RCC 7860 (cell line): ENCODE data around the gene LMNTD1.
A peak's percentile ranks its signal among the peaks of the same experiment; 100 is the strongest.
"Not testable (repeated sequence)": the region's sequence is repeated elsewhere in the genome, so short reads cannot be mapped to it uniquely, and the experiment has no call there.

Source experiments
- DNase-seq: peaks from one replicate; pipeline ENCODE4 v3.0.0-alpha.2; 2015; ENCODE audit warnings: low spot score
- FAIRE-seq: peaks from 2 replicates; lab custom pipeline; 2012; peaks lifted over from hg19 to GRCh38; lab: Jason Lieb, UNC

LMNTD1 gene

GRCh38 chr12:25493682-25494081 is 59.4 kb downstream of the LMNTD1 start:
- FAIRE-seq (no peak), DNase-seq (no peak)

GRCh38 chr12:25491396-25492325 is 61.4 kb downstream of the LMNTD1 start:
- FAIRE-seq (no peak), DNase-seq (no peak)

GRCh38 chr12:25488956-25489870 is 63.9 kb downstream of the LMNTD1 start:
- not testable (repeated sequence) for FAIRE-seq, DNase-seq

- no peak for FAIRE-seq
- DNase-seq = no peak
Measured at GRCh38 chr12:25482625-25483024, 70.5 kb downstream of the LMNTD1 start.

GRCh38 chr12:25480145-25480544 is 72.9 kb downstream of the LMNTD1 start:
- DNase-seq = no peak
- FAIRE-seq = no peak

- no peak for FAIRE-seq
- DNase-seq = no peak
Measured at GRCh38 chr12:25477217-25477616, 75.9 kb downstream of the LMNTD1 start.

- FAIRE-seq = no peak
Measured at GRCh38 chr12:25472453-25472852, 80.6 kb downstream of the LMNTD1 start.

GRCh38 chr12:25469861-25470260 is 83.2 kb downstream of the LMNTD1 start:
- FAIRE-seq (no peak), DNase-seq (no peak)

More at GRCh38 chr12:25472453-25472852, 80.6 kb downstream of the LMNTD1 start:
- DNase-seq = no peak

- FAIRE-seq = no peak
- no peak for DNase-seq
Measured at GRCh38 chr12:25469368-25469767, 83.7 kb downstream of the LMNTD1 start.

- DNase-seq (no peak), FAIRE-seq (no peak)
Measured at GRCh38 chr12:25463521-25463920, 89.6 kb downstream of the LMNTD1 start.

GRCh38 chr12:25463005-25463404 is 90.1 kb downstream of the LMNTD1 start:
- no peak for DNase-seq

GRCh38 chr12:25459541-25459951 is 93.5 kb downstream of the LMNTD1 start:
- no peak for FAIRE-seq
- DNase-seq = no peak

More at GRCh38 chr12:25463005-25463404, 90.1 kb downstream of the LMNTD1 start:
- no peak for FAIRE-seq

- FAIRE-seq (peak; percentile 88), DNase-seq (peak; percentile 82)
Measured at GRCh38 chr12:25458047-25458552, 95.0 kb downstream of the LMNTD1 start.

- no peak for FAIRE-seq
Measured at GRCh38 chr12:25456474-25456873, 96.6 kb downstream of the LMNTD1 start.

GRCh38 chr12:25455696-25456095 is 97.4 kb downstream of the LMNTD1 start:
- DNase-seq (no peak), FAIRE-seq (no peak)

More at GRCh38 chr12:25456474-25456873, 96.6 kb downstream of the LMNTD1 start:
- no peak for DNase-seq

GRCh38 chr12:25449007-25449406 is 104.1 kb downstream of the LMNTD1 start:
- FAIRE-seq (no peak), DNase-seq (no peak)

GRCh38 chr12:25447046-25447445 is 106.0 kb downstream of the LMNTD1 start:
- DNase-seq = no peak
- FAIRE-seq = no peak

GRCh38 chr12:25438638-25439037 is 114.4 kb downstream of the LMNTD1 start:
- FAIRE-seq (no peak), DNase-seq (no peak)

- DNase-seq = peak; percentile 48
- peak; percentile 74 for FAIRE-seq
Measured at GRCh38 chr12:25436206-25437030, 116.7 kb downstream of the LMNTD1 start.

- FAIRE-seq (no peak), DNase-seq (no peak)
Measured at GRCh38 chr12:25435431-25435830, 117.7 kb downstream of the LMNTD1 start.
